ENCODE data around the gene ARHGAP32.

GRCh38 chr11:129040934-129041333 lies 151.2 kb downstream of the ARHGAP32 start:
- TF ChIP-seq, protein P1, sequence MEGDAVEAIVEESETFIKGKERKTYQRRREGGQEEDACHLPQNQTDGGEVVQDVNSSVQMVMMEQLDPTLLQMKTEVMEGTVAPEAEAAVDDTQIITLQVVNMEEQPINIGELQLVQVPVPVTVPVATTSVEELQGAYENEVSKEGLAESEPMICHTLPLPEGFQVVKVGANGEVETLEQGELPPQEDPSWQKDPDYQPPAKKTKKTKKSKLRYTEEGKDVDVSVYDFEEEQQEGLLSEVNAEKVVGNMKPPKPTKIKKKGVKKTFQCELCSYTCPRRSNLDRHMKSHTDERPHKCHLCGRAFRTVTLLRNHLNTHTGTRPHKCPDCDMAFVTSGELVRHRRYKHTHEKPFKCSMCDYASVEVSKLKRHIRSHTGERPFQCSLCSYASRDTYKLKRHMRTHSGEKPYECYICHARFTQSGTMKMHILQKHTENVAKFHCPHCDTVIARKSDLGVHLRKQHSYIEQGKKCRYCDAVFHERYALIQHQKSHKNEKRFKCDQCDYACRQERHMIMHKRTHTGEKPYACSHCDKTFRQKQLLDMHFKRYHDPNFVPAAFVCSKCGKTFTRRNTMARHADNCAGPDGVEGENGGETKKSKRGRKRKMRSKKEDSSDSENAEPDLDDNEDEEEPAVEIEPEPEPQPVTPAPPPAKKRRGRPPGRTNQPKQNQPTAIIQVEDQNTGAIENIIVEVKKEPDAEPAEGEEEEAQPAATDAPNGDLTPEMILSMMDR (IDR thresholded peaks at IDR 0.05): no peak
- TF ChIP-seq POLR2A (IDR thresholded peaks at IDR 0.05): no peak

Measured in heart left ventricle (tissue), 13 donors.